ENCODE results near the gene PLEKHG5. TPM values are rescaled to one million over a fixed set of nuclear protein-coding genes. Genes with fewer than 3 reads are reported as not detected.

PLEKHG5 gene
- total RNA-seq, 4 donors from 2014 or later: 5.8 to 12.0 (median 8.4) TPM

DNA sequence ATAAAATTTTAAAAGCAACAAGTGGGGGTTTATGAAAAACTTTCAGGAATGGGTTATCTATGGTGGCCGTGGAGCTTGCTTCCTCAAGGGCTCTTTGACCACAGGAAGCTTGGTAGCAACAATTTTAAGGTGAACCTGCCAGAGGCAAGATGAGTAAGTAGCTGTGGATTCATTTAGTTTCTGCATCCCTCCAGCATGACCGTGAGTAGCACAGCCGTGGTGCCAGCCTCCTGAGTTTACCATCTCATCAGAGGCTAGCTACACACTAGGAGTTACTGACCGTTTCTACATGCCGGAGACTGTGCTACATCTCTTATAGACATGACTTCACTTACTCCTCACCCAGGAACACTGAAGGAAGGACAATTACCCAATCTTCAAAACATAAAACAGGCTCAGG is 30.1 kb upstream of the PLEKHG5 start:
- Histone ChIP-seq H3K4me1 (peaks cover 5 to 9% of the 10 kb centered on the region in 2 donors), H3K27me3 (no peaks in the 10 kb centered on the region), H3K27ac (no peak overlapping the region), H3K36me3 (peaks cover 13 to 17% of the 10 kb centered on the region in 2 donors), H3K4me3 (replicated peaks in 1 of 3) (no peak overlapping the region), H3K9me3 (no peaks in the 10 kb centered on the region)
- DNase-seq: no peak
- TF ChIP-seq, protein P1, sequence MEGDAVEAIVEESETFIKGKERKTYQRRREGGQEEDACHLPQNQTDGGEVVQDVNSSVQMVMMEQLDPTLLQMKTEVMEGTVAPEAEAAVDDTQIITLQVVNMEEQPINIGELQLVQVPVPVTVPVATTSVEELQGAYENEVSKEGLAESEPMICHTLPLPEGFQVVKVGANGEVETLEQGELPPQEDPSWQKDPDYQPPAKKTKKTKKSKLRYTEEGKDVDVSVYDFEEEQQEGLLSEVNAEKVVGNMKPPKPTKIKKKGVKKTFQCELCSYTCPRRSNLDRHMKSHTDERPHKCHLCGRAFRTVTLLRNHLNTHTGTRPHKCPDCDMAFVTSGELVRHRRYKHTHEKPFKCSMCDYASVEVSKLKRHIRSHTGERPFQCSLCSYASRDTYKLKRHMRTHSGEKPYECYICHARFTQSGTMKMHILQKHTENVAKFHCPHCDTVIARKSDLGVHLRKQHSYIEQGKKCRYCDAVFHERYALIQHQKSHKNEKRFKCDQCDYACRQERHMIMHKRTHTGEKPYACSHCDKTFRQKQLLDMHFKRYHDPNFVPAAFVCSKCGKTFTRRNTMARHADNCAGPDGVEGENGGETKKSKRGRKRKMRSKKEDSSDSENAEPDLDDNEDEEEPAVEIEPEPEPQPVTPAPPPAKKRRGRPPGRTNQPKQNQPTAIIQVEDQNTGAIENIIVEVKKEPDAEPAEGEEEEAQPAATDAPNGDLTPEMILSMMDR (IDR thresholded peaks at IDR 0.05): no peak
- TF ChIP-seq POLR2A (IDR thresholded peaks at IDR 0.05): no peak
- intact Hi-C loops (cut with DNase I): no loop called here
- 64 to 67% methylated on average over 5 of the region's 5 CpGs for WGBS, 2 donors

GRCh38 chr1:6519935-6520671 is 28.6 kb upstream of the PLEKHG5 start:
- no peak overlapping the region for H3K27ac ChIP-seq
- H3K9me3 ChIP-seq: no peaks in the 10 kb centered on the region
- H3K4me3 ChIP-seq (replicated peaks in 1 of 3): no peak overlapping the region
- TF ChIP-seq, protein P1 (IDR thresholded peaks at IDR 0.05): no peak
- TF ChIP-seq POLR2A (IDR thresholded peaks at IDR 0.05): no peak
- H3K36me3 ChIP-seq: peaks cover under 1 to 2% of the 10 kb centered on the region in 2 donors
- H3K4me1 ChIP-seq: peaks cover 5 to 9% of the 10 kb centered on the region in 2 donors
- peak; percentile 51 to 56 for DNase-seq
- 17% methylated on average over 12 to 13 of the region's 13 CpGs for WGBS, 2 donors
- intact Hi-C loops (cut with DNase I): no loop called here
- no peaks in the 10 kb centered on the region for H3K27me3 ChIP-seq

DNA sequence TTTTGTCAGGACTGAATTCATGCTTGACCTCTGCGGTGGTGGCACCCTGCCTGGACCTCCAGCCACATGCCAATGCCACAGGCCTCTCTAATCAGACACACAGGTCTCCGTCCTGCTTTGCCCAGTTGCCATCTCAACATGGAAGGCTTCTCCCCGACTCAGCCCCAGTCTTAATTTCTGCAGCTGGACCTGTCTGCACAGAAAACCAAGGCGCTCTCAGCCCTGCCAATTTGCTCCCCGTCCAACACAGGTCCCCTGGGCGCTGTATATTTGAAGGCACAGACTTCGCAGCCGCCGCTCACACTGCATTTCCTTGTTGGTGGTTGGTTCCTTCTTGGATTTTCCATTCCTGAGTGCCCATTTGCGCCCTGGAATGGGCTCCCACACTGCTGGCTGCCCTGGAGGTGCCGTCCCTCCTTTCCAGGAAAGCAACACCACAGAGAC is 28.0 kb upstream of the PLEKHG5 start:
- intact Hi-C loops (cut with DNase I): no loop called here
- no peak for DNase-seq
- Histone ChIP-seq H3K36me3 (no peaks in the 10 kb centered on the region), H3K4me1 (peaks cover 5 to 9% of the 10 kb centered on the region in 2 donors), H3K27ac (no peak overlapping the region), H3K27me3 (no peaks in the 10 kb centered on the region), H3K4me3 (replicated peaks in 1 of 3) (no peak overlapping the region), H3K9me3 (no peaks in the 10 kb centered on the region)
- TF ChIP-seq, protein P1 (IDR thresholded peaks at IDR 0.05): no peak
- no peak for TF ChIP-seq POLR2A (IDR thresholded peaks at IDR 0.05)
- 66 to 77% methylated on average over 9 to 11 of the region's 11 CpGs for WGBS, 2 donors

DNA sequence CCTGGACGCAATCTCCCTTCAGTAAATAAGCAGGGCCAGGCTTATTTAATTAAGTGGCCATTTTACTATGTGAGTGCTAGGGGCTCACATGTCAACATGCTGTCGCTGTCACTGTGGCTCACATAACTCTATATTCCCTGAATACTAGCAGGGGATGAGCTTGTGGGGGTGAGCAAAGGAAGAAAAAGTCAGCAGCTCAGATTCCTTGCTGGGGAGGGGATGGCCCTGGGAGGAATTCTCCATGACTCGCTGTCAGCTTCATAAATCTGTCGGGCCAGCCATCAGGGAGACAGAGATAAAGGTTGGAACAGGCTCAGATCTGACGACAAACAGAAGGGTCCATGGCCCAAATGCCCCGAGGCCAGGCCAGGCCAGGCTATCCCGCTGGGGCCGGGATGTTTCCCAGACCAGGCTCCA is 26.0 kb upstream of the PLEKHG5 start:
- H3K27ac ChIP-seq: no peak overlapping the region
- no peaks in the 10 kb centered on the region for H3K36me3 ChIP-seq
- no peaks in the 10 kb centered on the region for H3K27me3 ChIP-seq
- H3K4me1 ChIP-seq: peaks cover 5 to 9% of the 10 kb centered on the region in 2 donors
- no peak for TF ChIP-seq POLR2A (IDR thresholded peaks at IDR 0.05)
- no peak overlapping the region for H3K4me3 ChIP-seq (replicated peaks in 1 of 3)
- intact Hi-C loops (cut with DNase I): no loop called here
- no peaks in the 10 kb centered on the region for H3K9me3 ChIP-seq
- no peak for DNase-seq
- WGBS, 2 donors: 83 to 88% methylated on average over 7 to 8 of the region's 8 CpGs

GRCh38 chr1:6515771-6516170 is 24.3 kb upstream of the PLEKHG5 start:
- no peak for TF ChIP-seq POLR2A (IDR thresholded peaks at IDR 0.05)
- TF ChIP-seq, protein P1 (IDR thresholded peaks at IDR 0.05): no peak
- Histone ChIP-seq H3K9me3 (no peaks in the 10 kb centered on the region), H3K36me3 (no peaks in the 10 kb centered on the region), H3K4me1 (peaks cover 5 to 9% of the 10 kb centered on the region in 2 donors), H3K4me3 (replicated peaks in 1 of 3) (no peak overlapping the region), H3K27me3 (no peaks in the 10 kb centered on the region), H3K27ac (no peak overlapping the region)
- intact Hi-C loops (cut with DNase I): no loop called here
- 81 to 82% methylated on average over 4 of the region's 4 CpGs for WGBS, 2 donors
- DNase-seq: no peak
